ENCODE measurements around the gene OTOS. TPM values are rescaled to one million over a fixed set of nuclear protein-coding genes. Genes with fewer than 3 reads are reported as not detected.
A peak's percentile ranks its signal among the peaks of the same experiment; 100 is the strongest.

OTOS gene
- total RNA-seq, 1 donor from 2014 or later = not detected

DNA sequence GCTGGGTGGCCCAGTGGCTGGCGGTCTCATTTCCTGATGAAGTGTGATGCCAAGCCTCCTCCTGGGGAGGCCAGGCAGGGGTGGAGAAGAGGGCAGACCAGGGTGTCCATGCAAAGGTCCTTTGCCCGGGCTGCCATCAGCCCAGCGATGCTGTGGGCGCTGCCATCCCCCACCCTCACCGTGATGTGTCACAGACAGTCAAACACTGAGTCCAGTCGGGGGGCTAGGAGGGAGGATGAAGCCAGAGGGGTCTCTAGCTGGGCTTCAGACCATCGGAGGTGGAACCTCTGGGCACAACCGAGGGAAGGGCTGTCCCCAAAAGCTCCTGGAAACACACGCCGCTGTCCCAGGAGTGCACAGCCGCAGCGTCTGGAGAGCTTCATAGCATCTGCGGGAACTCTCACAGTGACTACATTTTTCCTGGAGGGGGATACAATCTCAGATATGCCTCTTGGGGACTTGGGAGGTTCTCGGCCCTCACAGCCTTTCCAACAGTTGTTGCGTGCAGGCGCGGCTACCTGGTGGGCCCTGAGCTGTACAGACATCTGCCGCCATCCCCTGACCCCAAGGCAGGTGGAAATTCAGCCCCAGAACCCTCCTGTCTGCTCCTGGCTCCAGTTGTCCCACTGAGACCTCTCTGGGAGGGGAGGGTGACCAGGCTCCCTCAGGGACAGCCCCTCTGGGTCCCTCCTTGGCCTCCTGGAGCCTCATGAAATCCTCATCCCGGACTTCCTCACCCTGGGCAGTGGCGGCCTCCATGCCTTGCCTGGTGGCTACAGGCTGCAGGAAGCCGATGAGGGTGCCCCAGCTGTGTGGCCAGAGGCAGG lies 26.5 kb upstream of the OTOS start:
- no peak overlapping the region for H3K4me3 Mint-ChIP-seq
- no peak for DNase-seq (ENCODE audit: low read depth, low spot score)
- no peak overlapping the region for H3K27ac Mint-ChIP-seq (ENCODE audit: unreplicated experiment)
- TF ChIP-seq, protein P1, sequence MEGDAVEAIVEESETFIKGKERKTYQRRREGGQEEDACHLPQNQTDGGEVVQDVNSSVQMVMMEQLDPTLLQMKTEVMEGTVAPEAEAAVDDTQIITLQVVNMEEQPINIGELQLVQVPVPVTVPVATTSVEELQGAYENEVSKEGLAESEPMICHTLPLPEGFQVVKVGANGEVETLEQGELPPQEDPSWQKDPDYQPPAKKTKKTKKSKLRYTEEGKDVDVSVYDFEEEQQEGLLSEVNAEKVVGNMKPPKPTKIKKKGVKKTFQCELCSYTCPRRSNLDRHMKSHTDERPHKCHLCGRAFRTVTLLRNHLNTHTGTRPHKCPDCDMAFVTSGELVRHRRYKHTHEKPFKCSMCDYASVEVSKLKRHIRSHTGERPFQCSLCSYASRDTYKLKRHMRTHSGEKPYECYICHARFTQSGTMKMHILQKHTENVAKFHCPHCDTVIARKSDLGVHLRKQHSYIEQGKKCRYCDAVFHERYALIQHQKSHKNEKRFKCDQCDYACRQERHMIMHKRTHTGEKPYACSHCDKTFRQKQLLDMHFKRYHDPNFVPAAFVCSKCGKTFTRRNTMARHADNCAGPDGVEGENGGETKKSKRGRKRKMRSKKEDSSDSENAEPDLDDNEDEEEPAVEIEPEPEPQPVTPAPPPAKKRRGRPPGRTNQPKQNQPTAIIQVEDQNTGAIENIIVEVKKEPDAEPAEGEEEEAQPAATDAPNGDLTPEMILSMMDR (conservative IDR thresholded peaks at IDR 0.05) = no peak
- H3K36me3 Mint-ChIP-seq (ENCODE audit: low read depth) = no peaks in the 10 kb centered on the region
- no peaks in the 10 kb centered on the region for H3K9me3 Mint-ChIP-seq
- H3K27me3 Mint-ChIP-seq (ENCODE audit: low read depth) = no peaks in the 10 kb centered on the region
- H3K4me1 Mint-ChIP-seq = peaks cover 5% of the 10 kb centered on the region

DNA sequence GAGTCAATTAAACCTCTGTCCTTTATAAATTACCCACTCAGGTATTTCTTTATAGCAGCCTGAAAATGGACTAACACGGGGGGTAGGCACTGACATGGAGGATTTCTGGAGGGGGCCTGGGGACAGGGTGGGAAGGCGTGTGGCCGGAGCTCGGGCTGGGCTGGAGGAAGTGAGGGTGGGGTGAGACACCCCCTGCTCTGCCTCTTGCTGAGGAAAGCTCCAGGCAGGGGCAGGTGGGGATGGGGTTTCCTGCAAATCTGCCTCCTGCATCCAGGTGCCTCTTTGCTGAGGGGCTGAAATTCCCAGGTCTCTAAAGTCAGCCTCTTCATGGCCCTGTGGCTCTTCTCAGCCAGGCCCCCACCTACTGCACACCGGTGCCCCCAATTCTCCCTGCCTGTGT lies 25.7 kb upstream of the OTOS start:
- Mint-ChIP-seq H3K4me1 (peaks cover 5% of the 10 kb centered on the region), H3K36me3 (ENCODE audit: low read depth) (no peaks in the 10 kb centered on the region), H3K4me3 (no peak overlapping the region), H3K27me3 (ENCODE audit: low read depth) (no peaks in the 10 kb centered on the region), H3K27ac (ENCODE audit: unreplicated experiment) (no peak overlapping the region), H3K9me3 (no peaks in the 10 kb centered on the region)
- DNase-seq (ENCODE audit: low read depth, low spot score) = no peak
- TF ChIP-seq, protein P1 (conservative IDR thresholded peaks at IDR 0.05) = no peak

DNA sequence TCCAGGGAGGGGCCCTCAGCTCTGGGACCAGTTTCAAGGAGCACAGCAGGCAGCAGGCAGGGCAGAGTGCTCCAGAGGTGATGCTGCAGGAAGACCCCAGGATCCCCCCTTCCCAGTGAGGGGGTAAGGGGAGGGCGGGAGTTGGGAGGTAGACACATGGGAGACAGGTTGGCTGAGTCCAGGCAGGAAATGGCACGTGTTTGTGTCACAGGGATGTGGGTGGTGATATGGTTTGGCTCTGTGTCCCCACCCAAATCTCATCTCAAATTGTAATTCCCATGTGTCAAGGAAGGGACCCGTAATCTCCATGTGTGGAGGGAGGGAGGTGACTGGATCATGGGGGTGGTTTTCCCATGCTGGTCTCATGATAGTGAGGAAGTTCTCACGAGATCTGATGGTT lies 25.2 kb upstream of the OTOS start:
- Mint-ChIP-seq H3K27me3 (ENCODE audit: low read depth) (no peaks in the 10 kb centered on the region), H3K36me3 (ENCODE audit: low read depth) (no peaks in the 10 kb centered on the region), H3K9me3 (no peaks in the 10 kb centered on the region), H3K4me3 (no peak overlapping the region), H3K4me1 (peaks cover 5% of the 10 kb centered on the region), H3K27ac (ENCODE audit: unreplicated experiment) (peak overlapping the region; percentile 43)
- TF ChIP-seq, protein P1 (conservative IDR thresholded peaks at IDR 0.05) = no peak
- DNase-seq (ENCODE audit: low read depth, low spot score) = no peak

DNA sequence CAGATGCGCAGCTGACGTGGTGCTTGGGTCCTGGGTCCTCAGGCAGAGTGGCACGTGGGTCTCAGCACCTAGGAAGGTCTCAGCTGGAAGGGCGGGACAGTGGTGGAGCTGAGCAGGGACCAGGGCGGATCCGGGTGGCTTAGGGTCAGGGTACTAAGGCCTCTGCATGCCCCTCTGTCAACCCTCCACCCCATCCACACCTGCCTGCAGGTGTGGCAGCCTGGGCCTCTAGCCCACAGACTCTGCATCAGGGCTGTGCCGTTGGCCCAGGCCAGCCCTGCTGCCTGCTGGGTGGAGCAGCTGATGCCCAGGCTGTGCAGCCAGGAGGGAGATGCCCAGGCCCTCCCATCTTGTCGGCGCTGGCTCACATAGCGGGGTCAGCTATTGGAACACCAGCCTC lies 24.6 kb upstream of the OTOS start:
- Mint-ChIP-seq H3K27ac (ENCODE audit: unreplicated experiment) (no peak overlapping the region), H3K36me3 (ENCODE audit: low read depth) (no peaks in the 10 kb centered on the region), H3K27me3 (ENCODE audit: low read depth) (no peaks in the 10 kb centered on the region), H3K4me1 (no peaks in the 10 kb centered on the region), H3K9me3 (no peaks in the 10 kb centered on the region), H3K4me3 (no peak overlapping the region)
- no peak for DNase-seq (ENCODE audit: low read depth, low spot score)
- TF ChIP-seq, protein P1 (conservative IDR thresholded peaks at IDR 0.05) = no peak

DNA sequence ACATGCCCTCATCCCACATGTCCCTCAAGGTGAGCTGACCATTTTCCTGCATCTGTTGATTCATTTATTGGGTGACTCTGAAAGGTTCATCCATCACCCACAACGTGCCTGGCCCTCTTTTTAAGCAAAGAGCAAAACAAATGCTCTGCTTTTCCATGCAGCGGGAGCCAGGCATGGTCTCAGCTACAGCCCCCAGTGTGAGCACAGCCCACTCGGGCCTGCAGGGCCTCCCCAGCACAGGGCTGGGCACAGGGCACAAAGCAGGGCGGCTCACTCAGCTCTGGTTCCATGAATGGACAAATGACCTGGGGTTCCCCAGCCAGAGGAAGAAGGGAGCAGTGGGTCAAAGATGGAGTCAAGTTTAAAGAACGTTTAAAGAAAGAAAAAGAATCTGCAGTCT lies 24.1 kb upstream of the OTOS start:
- H3K9me3 Mint-ChIP-seq = no peaks in the 10 kb centered on the region
- no peaks in the 10 kb centered on the region for H3K4me1 Mint-ChIP-seq
- H3K4me3 Mint-ChIP-seq = no peak overlapping the region
- no peak overlapping the region for H3K27ac Mint-ChIP-seq (ENCODE audit: unreplicated experiment)
- TF ChIP-seq, protein P1 (conservative IDR thresholded peaks at IDR 0.05) = no peak
- no peaks in the 10 kb centered on the region for H3K36me3 Mint-ChIP-seq (ENCODE audit: low read depth)
- H3K27me3 Mint-ChIP-seq (ENCODE audit: low read depth) = no peaks in the 10 kb centered on the region
- no peak for DNase-seq (ENCODE audit: low read depth, low spot score)

Measured in neural crest cell (in vitro differentiated cells).